ENCODE measurements around the gene DNAJB7.

- no peak for TF ChIP-seq CTCF (IDR thresholded peaks at IDR 0.05)
- TF ChIP-seq POLR2A (IDR thresholded peaks at IDR 0.05), result no peak
Measured at GRCh38 chr22:40838486-40838885, 23.4 kb downstream of the DNAJB7 start.

Data from uterus (tissue), 2 donors.